Measurements from ENCODE around the gene GCDH. TPM values are rescaled to one million over a fixed set of nuclear protein-coding genes. Genes with fewer than 3 reads are reported as not detected.

Gene GCDH
- total and polyA plus RNA-seq, 2 of the 8 experiments (the other 6 are each of a cell fraction or from before 2014, with no cell fraction given), result 67.3 to 89.4 TPM

- Histone ChIP-seq H2BK20ac (ENCODE audit: low read length) (no peak overlapping the region), H3K36me3 (ENCODE audit: control insufficient read depth in 2 of 4, insufficient read depth in 4 of 4, low read length in 3 of 4) (peaks cover 0 to 3% (median under 1%) of the 10 kb centered on the region in 4 experiments; a peak in 2 of 8 replicates), H3K9ac (replicated peaks in 1 of 4; ENCODE audit: extremely low read depth in 1 of 4, low read depth in 3 of 4, low read length in 3 of 4) (no peak overlapping the region), H2BK15ac (ENCODE audit: low read length) (no peak overlapping the region), H2BK12ac (ENCODE audit: low read depth, low read length) (no peak overlapping the region), H3K27ac (ENCODE audit: low read depth, low read length) (no peak overlapping the region), H3K79me2 (ENCODE audit: control insufficient read depth in 1 of 2, insufficient read depth in 2 of 2, low read length in 2 of 2) (peaks cover 0 to 9% of the 10 kb centered on the region in 2 experiments; a peak in 2 of 4 replicates), H3K18ac (ENCODE audit: extremely low read depth, low read length) (no peak overlapping the region), H2BK5ac (ENCODE audit: low read depth, low read length) (no peak overlapping the region), H4K8ac (ENCODE audit: extremely low read depth, insufficient read depth, low read length) (no peak overlapping the region), H2AK5ac (ENCODE audit: low read depth, low read length) (no peak overlapping the region), H3K4ac (replicated peaks; ENCODE audit: insufficient read length, low read depth, low read length) (no peak overlapping the region), H3K4me1 (replicated peaks in 1 of 4; ENCODE audit: control insufficient read depth in 3 of 4, insufficient read depth in 4 of 4, low read length in 3 of 4) (peaks cover 6 to 28% (median 8%) of the 10 kb centered on the region in 4 experiments), H3K23ac (ENCODE audit: insufficient read length) (no peak overlapping the region), H3K79me1 (ENCODE audit: low read depth, low read length) (peaks cover 11% of the 10 kb centered on the region), H4K5ac (ENCODE audit: insufficient read length, low read depth, low read length) (no peak overlapping the region), H3K9me3 (ENCODE audit: insufficient read depth in 2 of 2, low read depth in 1 of 2, low read length in 1 of 2) (no peaks in the 10 kb centered on the region), H4K91ac (replicated peaks; ENCODE audit: insufficient read length, low read length) (no peak overlapping the region), H2BK120ac (replicated peaks; ENCODE audit: low read depth, low read length) (no peak overlapping the region), H3K56ac (replicated peaks; ENCODE audit: insufficient read length, low read depth, low read length) (no peak overlapping the region), H3K27me3 (replicated peaks in 1 of 4; ENCODE audit: control insufficient read depth in 3 of 4, extremely low read depth in 1 of 4, insufficient read depth in 3 of 4, low read length in 3 of 4) (no peaks in the 10 kb centered on the region; a peak in 1 of 7 replicates), H4K20me1 (replicated peaks in 1 of 2; ENCODE audit: control insufficient read depth in 1 of 2, insufficient read depth in 2 of 2, low read length in 2 of 2) (peaks cover 8 to 22% of the 10 kb centered on the region in 2 experiments), H3K4me3 (ENCODE audit: extremely low read depth in 1 of 4, insufficient read depth in 2 of 4, low read depth in 3 of 4, low read length in 4 of 4) (no peak overlapping the region), H3K23me2 (ENCODE audit: low read depth, low read length) (peaks cover 8% of the 10 kb centered on the region), H3K4me2 (ENCODE audit: insufficient read depth in 1 of 2, low read depth in 2 of 2, low read length in 2 of 2) (no peak overlapping the region), H3K14ac (ENCODE audit: insufficient read length) (no peak overlapping the region), H2AFZ (ENCODE audit: low read length) (no peak overlapping the region)
- no peak for TF ChIP-seq RBBP5 (IDR thresholded peaks at IDR 0.05; ENCODE audit: borderline replicate concordance, low read depth, low read length)
- no peak for TF ChIP-seq POLR2AphosphoS5 (IDR thresholded peaks at IDR 0.05; ENCODE audit: low read depth, low read length)
- 89% methylated on average over 3 of the region's 3 CpGs; no CpG with 5 or more reads in 1 of the 2 experiments for WGBS, 2 experiments (ENCODE audit: extremely low coverage in 1 of 2, insufficient coverage in 1 of 2, insufficient read length in 1 of 2, insufficient replicate concordance in 2 of 2, low coverage in 1 of 2, low lambda C conversion rate in 2 of 2, missing lambda C conversion rate in 1 of 2)
- CTCF ChIA-PET (ENCODE audit: partially characterized antibody), result interaction anchor here (1.1 to 5.7 kb wide), 4 partner anchors 8 to 84 kb away, joined by 3 to 89 read pairs (median 4); no protein-coding TSS in a partner anchor
- DNase-seq (ENCODE audit: low read depth in 1 of 2, low spot score in 2 of 2), result no peak
- POLR2A ChIA-PET (ENCODE audit: partially characterized antibody), result no interaction called here
- FAIRE-seq, result no peak
Observed at GRCh38 chr19:12843999-12844732, 46.8 kb upstream of the GCDH start.
